ENCODE data around the gene HABP2. TPM values are rescaled to one million over a fixed set of nuclear protein-coding genes. Genes with fewer than 3 reads are reported as not detected.
A peak's percentile ranks its signal among the peaks of the same experiment; 100 is the strongest.

The HABP2 gene
- total RNA-seq, 1 donor from 2014 or later: not detected

DNA sequence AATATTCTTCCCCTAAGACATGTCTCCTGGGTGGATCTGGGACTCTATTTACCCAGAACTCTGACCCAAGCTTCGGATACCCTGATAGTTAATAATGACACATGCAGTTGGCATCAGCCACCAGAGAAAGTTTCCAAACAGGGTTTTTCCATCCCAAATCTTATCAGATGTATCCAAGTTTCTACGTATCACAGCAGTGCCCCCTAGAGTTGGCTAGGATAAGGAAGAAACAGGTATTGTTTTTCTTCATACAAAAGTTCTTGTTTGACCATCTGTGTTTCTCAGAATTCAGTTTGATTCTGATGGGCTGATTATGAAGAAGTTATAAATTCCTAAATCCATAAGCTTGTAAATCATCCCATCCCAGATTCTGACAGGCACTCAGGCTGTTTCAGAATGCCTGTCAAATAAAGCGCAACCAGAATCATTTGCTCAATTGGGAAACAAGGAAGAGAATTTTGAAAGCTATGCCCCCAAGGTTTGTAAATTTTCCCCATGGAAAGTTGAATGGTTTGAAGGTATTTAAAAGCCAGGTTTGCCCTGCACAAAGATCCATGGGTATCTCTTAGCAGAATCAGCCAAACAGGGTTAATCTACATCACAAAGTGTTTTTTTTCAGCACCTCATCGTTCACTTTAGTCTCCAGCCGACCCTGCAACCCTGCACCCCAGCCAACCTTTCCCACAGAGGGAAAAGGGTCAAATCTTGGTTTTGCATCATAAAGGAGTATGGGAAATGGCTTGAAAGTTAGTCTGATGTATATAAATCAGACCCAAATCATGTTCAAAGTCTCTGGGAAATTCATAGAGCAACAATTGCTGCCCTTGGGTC lies 63.6 kb downstream of the HABP2 start:
- H3K27ac Mint-ChIP-seq (ENCODE audit: unreplicated experiment): no peak overlapping the region
- peaks cover 67% of the 10 kb centered on the region for H3K27me3 Mint-ChIP-seq (ENCODE audit: low read depth)
- H3K4me3 Mint-ChIP-seq (ENCODE audit: unreplicated experiment): no peak overlapping the region
- no peak for DNase-seq (ENCODE audit: low spot score)
- no peaks in the 10 kb centered on the region for H3K9me3 Mint-ChIP-seq (ENCODE audit: low read depth)
- no peaks in the 10 kb centered on the region for H3K36me3 Mint-ChIP-seq (ENCODE audit: low read depth)
- TF ChIP-seq, protein P1, sequence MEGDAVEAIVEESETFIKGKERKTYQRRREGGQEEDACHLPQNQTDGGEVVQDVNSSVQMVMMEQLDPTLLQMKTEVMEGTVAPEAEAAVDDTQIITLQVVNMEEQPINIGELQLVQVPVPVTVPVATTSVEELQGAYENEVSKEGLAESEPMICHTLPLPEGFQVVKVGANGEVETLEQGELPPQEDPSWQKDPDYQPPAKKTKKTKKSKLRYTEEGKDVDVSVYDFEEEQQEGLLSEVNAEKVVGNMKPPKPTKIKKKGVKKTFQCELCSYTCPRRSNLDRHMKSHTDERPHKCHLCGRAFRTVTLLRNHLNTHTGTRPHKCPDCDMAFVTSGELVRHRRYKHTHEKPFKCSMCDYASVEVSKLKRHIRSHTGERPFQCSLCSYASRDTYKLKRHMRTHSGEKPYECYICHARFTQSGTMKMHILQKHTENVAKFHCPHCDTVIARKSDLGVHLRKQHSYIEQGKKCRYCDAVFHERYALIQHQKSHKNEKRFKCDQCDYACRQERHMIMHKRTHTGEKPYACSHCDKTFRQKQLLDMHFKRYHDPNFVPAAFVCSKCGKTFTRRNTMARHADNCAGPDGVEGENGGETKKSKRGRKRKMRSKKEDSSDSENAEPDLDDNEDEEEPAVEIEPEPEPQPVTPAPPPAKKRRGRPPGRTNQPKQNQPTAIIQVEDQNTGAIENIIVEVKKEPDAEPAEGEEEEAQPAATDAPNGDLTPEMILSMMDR (IDR thresholded peaks at IDR 0.05): peak; percentile 69
- H3K4me1 Mint-ChIP-seq (ENCODE audit: low read depth): no peaks in the 10 kb centered on the region

DNA sequence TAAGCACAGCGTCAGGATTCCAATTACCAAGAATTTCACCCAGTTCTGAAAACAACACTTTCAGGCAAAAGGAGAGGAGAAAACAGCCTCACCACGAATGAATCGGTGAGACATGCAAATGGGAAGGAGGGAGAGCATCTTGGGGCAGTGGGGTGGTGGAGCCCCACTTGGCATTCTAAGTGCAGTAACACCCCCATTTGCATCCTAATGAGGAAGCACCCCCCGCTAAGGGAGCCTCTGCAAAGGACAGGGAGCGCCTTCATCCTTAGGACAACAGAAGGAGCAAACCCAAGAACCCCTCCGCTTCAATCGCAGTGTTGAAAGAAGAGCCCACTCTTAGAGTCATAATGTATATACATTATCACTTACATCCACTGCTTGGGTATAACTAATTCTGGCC lies 64.2 kb downstream of the HABP2 start:
- Mint-ChIP-seq H3K27me3 (ENCODE audit: low read depth) (peaks cover 61% of the 10 kb centered on the region), H3K4me3 (ENCODE audit: unreplicated experiment) (no peak overlapping the region), H3K27ac (ENCODE audit: unreplicated experiment) (no peak overlapping the region), H3K9me3 (ENCODE audit: low read depth) (no peaks in the 10 kb centered on the region), H3K4me1 (ENCODE audit: low read depth) (no peaks in the 10 kb centered on the region), H3K36me3 (ENCODE audit: low read depth) (no peaks in the 10 kb centered on the region)
- no peak for DNase-seq (ENCODE audit: low spot score)
- TF ChIP-seq, protein P1 (IDR thresholded peaks at IDR 0.05): no peak

DNA sequence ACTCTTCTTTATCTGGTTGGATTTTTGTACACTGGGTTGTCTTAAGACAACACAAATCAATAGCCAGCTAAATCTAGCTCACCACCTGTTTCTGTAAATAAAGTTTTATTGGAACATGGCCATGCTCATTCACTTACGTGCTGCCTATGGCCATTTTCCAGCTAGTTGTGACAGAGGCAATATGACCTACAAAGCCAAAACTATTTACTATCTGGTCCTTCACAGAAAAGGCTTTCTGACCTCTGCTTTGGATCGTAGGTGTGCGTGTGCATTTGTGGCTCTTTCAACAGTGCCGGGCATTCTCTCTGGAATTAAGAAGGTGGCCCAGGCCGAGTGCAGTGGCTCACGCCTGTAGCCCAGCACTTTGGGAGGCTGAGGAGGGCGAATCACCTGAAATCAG lies 65.5 kb downstream of the HABP2 start:
- Mint-ChIP-seq H3K4me1 (ENCODE audit: low read depth) (no peaks in the 10 kb centered on the region), H3K27ac (ENCODE audit: unreplicated experiment) (no peak overlapping the region), H3K36me3 (ENCODE audit: low read depth) (no peaks in the 10 kb centered on the region), H3K27me3 (ENCODE audit: low read depth) (peaks cover 56% of the 10 kb centered on the region), H3K9me3 (ENCODE audit: low read depth) (no peaks in the 10 kb centered on the region), H3K4me3 (ENCODE audit: unreplicated experiment) (no peak overlapping the region)
- TF ChIP-seq, protein P1 (IDR thresholded peaks at IDR 0.05): no peak
- no peak for DNase-seq (ENCODE audit: low spot score)

DNA sequence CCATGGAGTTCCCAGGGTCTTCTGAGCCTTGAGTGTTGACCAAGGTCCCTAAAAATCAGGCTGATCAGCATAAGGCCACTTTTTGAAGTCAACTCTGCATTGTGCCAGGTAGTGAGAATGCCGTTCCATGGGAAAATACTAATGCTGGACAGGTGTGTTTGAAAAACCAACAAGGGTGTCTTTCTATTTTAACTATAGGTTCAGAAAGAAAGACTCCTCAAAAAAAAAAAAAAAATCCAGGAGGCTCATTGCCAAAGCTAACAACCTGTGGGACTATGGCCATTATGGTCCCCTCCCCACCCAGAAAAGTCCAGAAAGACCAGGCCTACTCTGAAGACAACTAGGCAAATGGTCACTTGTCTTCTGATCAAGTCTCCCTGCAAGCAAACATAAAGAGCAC lies 66.5 kb downstream of the HABP2 start:
- no peaks in the 10 kb centered on the region for H3K4me1 Mint-ChIP-seq (ENCODE audit: low read depth)
- H3K4me3 Mint-ChIP-seq (ENCODE audit: unreplicated experiment): no peak overlapping the region
- no peaks in the 10 kb centered on the region for H3K36me3 Mint-ChIP-seq (ENCODE audit: low read depth)
- no peaks in the 10 kb centered on the region for H3K9me3 Mint-ChIP-seq (ENCODE audit: low read depth)
- TF ChIP-seq, protein P1 (IDR thresholded peaks at IDR 0.05): no peak
- H3K27ac Mint-ChIP-seq (ENCODE audit: unreplicated experiment): no peak overlapping the region
- no peak for DNase-seq (ENCODE audit: low spot score)
- H3K27me3 Mint-ChIP-seq (ENCODE audit: low read depth): peaks cover 56% of the 10 kb centered on the region

DNA sequence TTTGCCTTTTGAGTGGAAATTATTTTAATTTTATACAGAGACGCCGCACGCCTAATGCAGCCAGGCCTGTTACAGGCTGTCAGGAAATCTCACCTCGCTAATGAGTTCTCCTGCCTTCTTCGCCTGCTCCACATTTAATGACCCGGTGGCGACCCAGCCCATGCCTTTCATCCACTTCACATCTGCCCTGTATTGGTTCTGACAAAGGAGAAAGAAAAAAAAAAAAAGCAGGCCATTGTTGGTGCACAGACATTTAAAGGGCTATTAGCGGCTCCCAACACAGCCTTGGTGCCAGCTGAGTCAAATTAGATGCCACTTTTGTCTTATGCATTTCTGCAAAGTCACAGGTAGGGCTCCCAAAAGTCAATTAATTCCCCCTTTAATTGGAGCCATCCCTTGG lies 67.7 kb downstream of the HABP2 start:
- Mint-ChIP-seq H3K9me3 (ENCODE audit: low read depth) (no peaks in the 10 kb centered on the region), H3K36me3 (ENCODE audit: low read depth) (no peaks in the 10 kb centered on the region), H3K4me1 (ENCODE audit: low read depth) (no peaks in the 10 kb centered on the region), H3K4me3 (ENCODE audit: unreplicated experiment) (no peak overlapping the region), H3K27ac (ENCODE audit: unreplicated experiment) (no peak overlapping the region), H3K27me3 (ENCODE audit: low read depth) (peaks cover 56% of the 10 kb centered on the region)
- no peak for DNase-seq (ENCODE audit: low spot score)
- TF ChIP-seq, protein P1 (IDR thresholded peaks at IDR 0.05): no peak
